WTC11 (cell line): ENCODE measurements around the gene TEKTIP1. TPM values are rescaled to one million over a fixed set of nuclear protein-coding genes. Genes with fewer than 3 reads are reported as not detected.

Experiments used
- AFF4 ChIP-seq: sonication (generic); formaldehyde crosslinking; IDR thresholded peaks from 2 replicates; pipeline ENCODE4 v1.8.1; 2023; ENCODE audit warnings: mild to moderate bottlenecking, missing genetic modification reagents, borderline replicate concordance
- CREM ChIP-seq: sonication (generic); formaldehyde crosslinking; IDR thresholded peaks from 2 replicates; pipeline ENCODE4 v1.8.1; 2022; ENCODE audit warnings: mild to moderate bottlenecking, missing genetic modification reagents, moderate library complexity
- E2F5 ChIP-seq: sonication (generic); formaldehyde crosslinking; IDR thresholded peaks from 2 replicates; pipeline ENCODE4 v1.8.1; 2022; ENCODE audit warnings: mild to moderate bottlenecking, moderate library complexity, missing genetic modification reagents
- FOXK1 ChIP-seq: sonication (generic); formaldehyde crosslinking; IDR thresholded peaks from 2 replicates; pipeline ENCODE4 v1.8.0; 2022; ENCODE audit warnings: mild to moderate bottlenecking, moderate library complexity, missing genetic modification reagents
- FOXP1 ChIP-seq: sonication (generic); formaldehyde crosslinking; IDR thresholded peaks from 2 replicates; pipeline ENCODE4 v1.8.0; 2022; ENCODE audit warnings: missing genetic modification reagents, mild to moderate bottlenecking, moderate library complexity, borderline replicate concordance
- FOXP4 ChIP-seq: sonication (generic); formaldehyde crosslinking; IDR thresholded peaks from 2 replicates; pipeline ENCODE4 v1.8.0; 2022; ENCODE audit warnings: mild to moderate bottlenecking, missing genetic modification reagents
- GABPB1 ChIP-seq: sonication (generic); formaldehyde crosslinking; IDR thresholded peaks from 2 replicates; pipeline ENCODE4 v1.8.1; 2023; ENCODE audit warnings: mild to moderate bottlenecking, missing genetic modification reagents
- GTF2I ChIP-seq: fragments of 250-450 bp; sonication (Bioruptor Pico); conservative IDR thresholded peaks from 2 replicates; pipeline ENCODE4 v1.4.0; 2021; ENCODE audit warnings: mild to moderate bottlenecking
- HMGXB4 ChIP-seq: sonication (generic); formaldehyde crosslinking; IDR thresholded peaks from 2 replicates; pipeline ENCODE4 v1.8.1; 2023; ENCODE audit warnings: mild to moderate bottlenecking, moderate library complexity, missing genetic modification reagents
- IRF2 ChIP-seq: sonication (generic); formaldehyde crosslinking; IDR thresholded peaks from 2 replicates; pipeline ENCODE4 v1.8.0; 2022; ENCODE audit warnings: low read depth, missing genetic modification reagents, borderline replicate concordance
- MAX ChIP-seq: sonication (generic); formaldehyde crosslinking; IDR thresholded peaks from 2 replicates; pipeline ENCODE4 v1.8.0; 2022; ENCODE audit warnings: mild to moderate bottlenecking, missing genetic modification reagents
- NFATC4 ChIP-seq: fragments of 250-450 bp; sonication (Bioruptor Pico); IDR thresholded peaks from 2 replicates; pipeline ENCODE4 v1.9.0; 2021; ENCODE audit warnings: mild to moderate bottlenecking
- PRDM15 ChIP-seq: sonication (generic); formaldehyde crosslinking; IDR thresholded peaks from 2 replicates; pipeline ENCODE4 v1.8.0; 2022; ENCODE audit warnings: missing genetic modification reagents
- PREB ChIP-seq: sonication (generic); formaldehyde crosslinking; IDR thresholded peaks from 2 replicates; pipeline ENCODE4 v1.8.1; 2022; ENCODE audit warnings: mild to moderate bottlenecking, missing genetic modification reagents, moderate library complexity, borderline replicate concordance
- SMAD3 ChIP-seq: sonication (generic); formaldehyde crosslinking; IDR thresholded peaks from 2 replicates; pipeline ENCODE4 v1.8.0; 2022; ENCODE audit warnings: missing genetic modification reagents, mild to moderate bottlenecking, borderline replicate concordance
- SP1 ChIP-seq: sonication (generic); formaldehyde crosslinking; conservative IDR thresholded peaks from 2 replicates; pipeline ENCODE4 v1.8.1; 2022; ENCODE audit warnings: missing genetic modification reagents
- TEAD1 ChIP-seq: sonication (generic); formaldehyde crosslinking; IDR thresholded peaks from 2 replicates; pipeline ENCODE4 v1.8.0; 2022; ENCODE audit warnings: mild to moderate bottlenecking, missing genetic modification reagents
- USF2 ChIP-seq: sonication (generic); formaldehyde crosslinking; IDR thresholded peaks from 2 replicates; pipeline ENCODE4 v1.8.1; 2023; ENCODE audit warnings: mild to moderate bottlenecking, missing genetic modification reagents, moderate library complexity
- ZBTB43 ChIP-seq: sonication (generic); formaldehyde crosslinking; IDR thresholded peaks from 2 replicates; pipeline ENCODE4 v1.8.1; 2023; ENCODE audit warnings: mild to moderate bottlenecking, missing genetic modification reagents
- ZNF138 ChIP-seq: sonication (generic); formaldehyde crosslinking; conservative IDR thresholded peaks from 2 replicates; pipeline ENCODE4 v1.8.1; 2022; ENCODE audit warnings: mild to moderate bottlenecking, moderate library complexity, missing genetic modification reagents
- ZNF232 ChIP-seq: sonication (generic); formaldehyde crosslinking; IDR thresholded peaks from 2 replicates; pipeline ENCODE4 v1.8.0; 2022; ENCODE audit warnings: mild to moderate bottlenecking, missing genetic modification reagents
- ZNF416 ChIP-seq: fragments of 250-450 bp; sonication (Bioruptor Pico); IDR thresholded peaks from 2 replicates; pipeline ENCODE4 v1.9.0; 2021; ENCODE audit warnings: mild to moderate bottlenecking, inconsistent platforms
- total RNA-seq: library from RNA; stranded (reverse); gene quantifications from 3 replicates; pipeline ENCODE4 v1.2.3, GENCODE V29; 2021

TEKTIP1 gene
- total RNA-seq, 1 experiment from 2014 or later: 6.3 TPM

- TF ChIP-seq PRDM15 (CRISPR knock-in tag): no peak
- TF ChIP-seq ZBTB43 (CRISPR knock-in tag): peak; percentile 84
- TF ChIP-seq SP1 (CRISPR knock-in tag): peak; percentile 94
- TF ChIP-seq GABPB1: peak; percentile 77
- no peak for TF ChIP-seq GTF2I (CRISPR knock-in tag)
- peak; percentile 89 for TF ChIP-seq FOXP1
- TF ChIP-seq IRF2 (CRISPR knock-in tag): 0 out of 2 replicates have a peak, but pooled peaks have one; percentile 49
- TF ChIP-seq FOXK1 (CRISPR knock-in tag): peak; percentile 90
- peak; percentile 51; the same call in 1 of the 2 replicates for TF ChIP-seq SMAD3
- TF ChIP-seq FOXP4 (CRISPR knock-in tag): peak; percentile 81
- TF ChIP-seq PREB (CRISPR knock-in tag): 0 out of 2 replicates have a peak, but pooled peaks have one; percentile 59
- TF ChIP-seq E2F5 (CRISPR knock-in tag): no peak; the same call in 1 of the 2 replicates
- 0 out of 2 replicates have a peak, but pooled peaks have one; percentile 36 for TF ChIP-seq HMGXB4
- TF ChIP-seq USF2 (CRISPR knock-in tag): peak; percentile 100
- TF ChIP-seq TEAD1 (CRISPR knock-in tag): peak; percentile 76
- peak; percentile 84 for TF ChIP-seq ZNF232 (CRISPR knock-in tag)
- TF ChIP-seq MAX (CRISPR knock-in tag): peak; percentile 92
- TF ChIP-seq ZNF416 (CRISPR knock-in tag): peak; percentile 39; the same call in 1 of the 2 replicates
- TF ChIP-seq AFF4 (CRISPR knock-in tag): no peak
- no peak for TF ChIP-seq CREM (CRISPR knock-in tag)
- TF ChIP-seq ZNF138: no peak
- TF ChIP-seq NFATC4 (CRISPR knock-in tag): no peak
These were observed 38.4 kb upstream of the TEKTIP1 start, which contains the start of gene DOHH (continued) for GRCh38 chr19:3500429-3501101.
